GM23338 (cell line): Measurements from ENCODE around the gene LARP1B. TPM values are rescaled to one million over a fixed set of nuclear protein-coding genes. Genes with fewer than 3 reads are reported as not detected.

Experiments
- ATAC-seq: fragments of 200-7000 bp; cut with Tn5 transposase; 3 replicates; pipeline ENCODE4 v1.9.1; 2020
- DNase-seq: peaks from one replicate; pipeline ENCODE4 v3.0.0-alpha.2; 2015; ENCODE audit warnings: low spot score
- H2AFZ ChIP-seq: fragments of 200-600 bp; sonication (generic); 2 replicates; pipeline ENCODE4 v1.8.0; 2016; ENCODE audit warnings: antibody characterized with exemption, mild to moderate bottlenecking, moderate library complexity
- H3F3A ChIP-seq: fragments of 200-600 bp; sonication (generic); replicated peaks from 2 replicates; pipeline ENCODE4 v1.8.0; 2017; ENCODE audit warnings: antibody characterized with exemption, mixed run types, low read depth
- H3K27ac ChIP-seq: fragments of 200-600 bp; sonication (generic); 2 replicates; pipeline ENCODE4 v1.6.1; 2016; ENCODE audit warnings: low read depth
- H3K27me3 ChIP-seq: fragments of 200-600 bp; sonication (generic); 2 replicates; pipeline ENCODE4 v1.8.0; 2016; ENCODE audit warnings: mild to moderate bottlenecking, mixed run types, moderate library complexity; ENCODE audit not compliant: insufficient read depth
- H3K36me3 ChIP-seq: fragments of 200-600 bp; sonication (generic); 2 replicates; pipeline ENCODE4 v1.8.0; 2016; ENCODE audit warnings: mild to moderate bottlenecking; ENCODE audit not compliant: insufficient read depth
- H3K4me1 ChIP-seq: fragments of 200-600 bp; sonication (generic); 2 replicates; pipeline ENCODE4 v1.8.0; 2016; ENCODE audit warnings: mild to moderate bottlenecking, moderate library complexity; ENCODE audit not compliant: insufficient read depth
- H3K4me2 ChIP-seq: fragments of 200-600 bp; sonication (generic); 2 replicates; pipeline ENCODE4 v1.7.1; 2017; ENCODE audit warnings: mixed run types
- H3K4me3 ChIP-seq: fragments of 200-600 bp; sonication (generic); 2 replicates; pipeline ENCODE4 v1.6.1; 2016; ENCODE audit warnings: mixed run types
- H3K79me2 ChIP-seq: fragments of 200-600 bp; sonication (generic); replicated peaks from 2 replicates; pipeline ENCODE4 v1.8.0; 2017; ENCODE audit warnings: mild to moderate bottlenecking; ENCODE audit not compliant: insufficient read depth
- H3K9me2 ChIP-seq: fragments of 200-600 bp; sonication (generic); 2 replicates; pipeline ENCODE4 v1.8.0; 2017; ENCODE audit not compliant: insufficient read depth
- H4K20me1 ChIP-seq: fragments of 200-600 bp; sonication (generic); replicated peaks from 2 replicates; pipeline ENCODE4 v1.8.0; 2017; ENCODE audit warnings: mild to moderate bottlenecking; ENCODE audit not compliant: insufficient read depth
- H3K27ac Mint-ChIP-seq: 2 replicates; pipeline ENCODE4 v1.8.0; 2020; ENCODE audit warnings: inconsistent platforms, mild to moderate bottlenecking, moderate library complexity, mixed read lengths
- H3K27me3 Mint-ChIP-seq: 3 replicates; pipeline ENCODE4 v1.8.0; 2022; ENCODE audit warnings: low read depth, mild to moderate bottlenecking, moderate library complexity, mixed read lengths, inconsistent platforms; ENCODE audit not compliant: insufficient read depth, poor library complexity
- H3K36me3 Mint-ChIP-seq: 3 replicates; pipeline ENCODE4 v1.8.0; 2021; ENCODE audit warnings: low read depth, mild to moderate bottlenecking, inconsistent platforms, moderate library complexity, mixed read lengths
- H3K4me1 Mint-ChIP-seq: 3 replicates; pipeline ENCODE4 v1.8.0; 2020; ENCODE audit warnings: mild to moderate bottlenecking, inconsistent platforms, mixed read lengths
- H3K4me3 Mint-ChIP-seq: 3 replicates; pipeline ENCODE4 v1.8.0; 2021; ENCODE audit warnings: moderate library complexity, mild to moderate bottlenecking, inconsistent platforms, mixed read lengths
- H3K9me3 Mint-ChIP-seq: 3 replicates; pipeline ENCODE4 v1.8.0; 2020; ENCODE audit warnings: moderate library complexity, mild to moderate bottlenecking, inconsistent platforms, mixed read lengths
- EZH2 ChIP-seq: fragments of 200-600 bp; sonication (generic); IDR thresholded peaks from one replicate; pipeline ENCODE4 v1.8.0; 2017; ENCODE audit warnings: antibody characterized with exemption, mild to moderate bottlenecking, low read depth; ENCODE audit not compliant: unreplicated experiment
- ZNF114 ChIP-seq: fragments of 250-450 bp; sonication (Bioruptor Pico); IDR thresholded peaks from 2 replicates; pipeline ENCODE4 v1.5.0; 2020; ENCODE audit warnings: mild to moderate bottlenecking, moderate library complexity
- polyA plus RNA-seq: library from polyadenylated mRNA; unstranded; fragments of >200 nt; fragmentation: Nextera tagmentation; extraction: Ambion mirVana; gene quantifications from 2 replicates; pipeline ENCODE4 v1.2.1, GENCODE V29; 2016
- total RNA-seq: library from RNA; depleted of rRNA; stranded (reverse); fragments of >200 nt; shearing (Covaris generic); gene quantifications from 2 replicates; pipeline ENCODE4 v1.2.3, GENCODE V29; 2014
- TF ChIP-seq, protein P1 (sequence below): IDR thresholded peaks from one replicate; pipeline ENCODE4 v1.6.1; 2018; ENCODE audit warnings: antibody characterized with exemption; ENCODE audit not compliant: unreplicated experiment
- TF ChIP-seq, protein P2 (sequence below): IDR thresholded peaks from 2 replicates; pipeline ENCODE4 v1.6.1; 2016; ENCODE audit warnings: antibody characterized with exemption
- TF ChIP-seq, protein P3 (sequence below): fragments of 250-450 bp; sonication (Bioruptor Pico); IDR thresholded peaks from 2 replicates; pipeline ENCODE4 v1.5.0; 2020; ENCODE audit warnings: mild to moderate bottlenecking, moderate library complexity

The LARP1B gene
- total and polyA plus RNA-seq, 2 experiments from 2014 or later: 42.5 to 45.4 TPM

DNA sequence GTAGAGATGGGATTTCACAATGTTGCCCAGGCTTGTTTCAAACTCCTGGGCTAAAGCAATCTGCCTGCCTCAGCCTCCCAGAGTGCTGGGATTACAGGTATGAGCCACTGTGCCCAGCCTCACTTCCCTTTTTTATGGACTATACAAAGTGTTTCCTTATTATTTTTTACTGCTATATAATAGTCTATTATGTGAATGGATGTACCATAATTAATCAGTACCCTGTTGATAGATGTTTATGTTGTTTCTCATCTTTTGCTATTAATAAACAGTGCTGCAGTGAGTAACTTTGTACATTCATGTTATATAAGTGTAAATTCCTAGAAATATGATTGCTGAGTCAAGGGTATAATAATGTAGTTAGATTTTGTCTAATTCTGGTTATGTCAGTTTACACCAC is 35.8 kb upstream of the LARP1B start:
- Histone ChIP-seq H3K79me2 (no peaks in the 10 kb centered on the region), H2AFZ (no peak overlapping the region), H3K4me2 (no peak overlapping the region), H4K20me1 (no peaks in the 10 kb centered on the region), H3K4me1 (no peaks in the 10 kb centered on the region), H3K9me2 (no peaks in the 10 kb centered on the region), H3K4me3 (no peak overlapping the region), H3K27ac (no peak overlapping the region), H3K27me3 (no peaks in the 10 kb centered on the region), H3F3A (no peaks in the 10 kb centered on the region), H3K36me3 (peaks cover 15% of the 10 kb centered on the region; the same call in 1 of the 2 replicates)
- Mint-ChIP-seq H3K9me3 (peaks cover 4% of the 10 kb centered on the region; the same call in 1 of the 3 replicates), H3K27ac (no peak overlapping the region), H3K27me3 (peaks cover 5% of the 10 kb centered on the region), H3K4me1 (no peaks in the 10 kb centered on the region), H3K4me3 (no peak overlapping the region), H3K36me3 (peaks cover 36% of the 10 kb centered on the region)
- DNase-seq: no peak
- TF ChIP-seq EZH2 (no peak), ZNF114 (CRISPR knock-in tag) (no peak)
- TF ChIP-seq, protein P1, sequence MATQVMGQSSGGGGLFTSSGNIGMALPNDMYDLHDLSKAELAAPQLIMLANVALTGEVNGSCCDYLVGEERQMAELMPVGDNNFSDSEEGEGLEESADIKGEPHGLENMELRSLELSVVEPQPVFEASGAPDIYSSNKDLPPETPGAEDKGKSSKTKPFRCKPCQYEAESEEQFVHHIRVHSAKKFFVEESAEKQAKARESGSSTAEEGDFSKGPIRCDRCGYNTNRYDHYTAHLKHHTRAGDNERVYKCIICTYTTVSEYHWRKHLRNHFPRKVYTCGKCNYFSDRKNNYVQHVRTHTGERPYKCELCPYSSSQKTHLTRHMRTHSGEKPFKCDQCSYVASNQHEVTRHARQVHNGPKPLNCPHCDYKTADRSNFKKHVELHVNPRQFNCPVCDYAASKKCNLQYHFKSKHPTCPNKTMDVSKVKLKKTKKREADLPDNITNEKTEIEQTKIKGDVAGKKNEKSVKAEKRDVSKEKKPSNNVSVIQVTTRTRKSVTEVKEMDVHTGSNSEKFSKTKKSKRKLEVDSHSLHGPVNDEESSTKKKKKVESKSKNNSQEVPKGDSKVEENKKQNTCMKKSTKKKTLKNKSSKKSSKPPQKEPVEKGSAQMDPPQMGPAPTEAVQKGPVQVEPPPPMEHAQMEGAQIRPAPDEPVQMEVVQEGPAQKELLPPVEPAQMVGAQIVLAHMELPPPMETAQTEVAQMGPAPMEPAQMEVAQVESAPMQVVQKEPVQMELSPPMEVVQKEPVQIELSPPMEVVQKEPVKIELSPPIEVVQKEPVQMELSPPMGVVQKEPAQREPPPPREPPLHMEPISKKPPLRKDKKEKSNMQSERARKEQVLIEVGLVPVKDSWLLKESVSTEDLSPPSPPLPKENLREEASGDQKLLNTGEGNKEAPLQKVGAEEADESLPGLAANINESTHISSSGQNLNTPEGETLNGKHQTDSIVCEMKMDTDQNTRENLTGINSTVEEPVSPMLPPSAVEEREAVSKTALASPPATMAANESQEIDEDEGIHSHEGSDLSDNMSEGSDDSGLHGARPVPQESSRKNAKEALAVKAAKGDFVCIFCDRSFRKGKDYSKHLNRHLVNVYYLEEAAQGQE: no peak
- TF ChIP-seq, protein P2, sequence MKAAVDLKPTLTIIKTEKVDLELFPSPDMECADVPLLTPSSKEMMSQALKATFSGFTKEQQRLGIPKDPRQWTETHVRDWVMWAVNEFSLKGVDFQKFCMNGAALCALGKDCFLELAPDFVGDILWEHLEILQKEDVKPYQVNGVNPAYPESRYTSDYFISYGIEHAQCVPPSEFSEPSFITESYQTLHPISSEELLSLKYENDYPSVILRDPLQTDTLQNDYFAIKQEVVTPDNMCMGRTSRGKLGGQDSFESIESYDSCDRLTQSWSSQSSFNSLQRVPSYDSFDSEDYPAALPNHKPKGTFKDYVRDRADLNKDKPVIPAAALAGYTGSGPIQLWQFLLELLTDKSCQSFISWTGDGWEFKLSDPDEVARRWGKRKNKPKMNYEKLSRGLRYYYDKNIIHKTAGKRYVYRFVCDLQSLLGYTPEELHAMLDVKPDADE: no peak
- TF ChIP-seq, protein P3, sequence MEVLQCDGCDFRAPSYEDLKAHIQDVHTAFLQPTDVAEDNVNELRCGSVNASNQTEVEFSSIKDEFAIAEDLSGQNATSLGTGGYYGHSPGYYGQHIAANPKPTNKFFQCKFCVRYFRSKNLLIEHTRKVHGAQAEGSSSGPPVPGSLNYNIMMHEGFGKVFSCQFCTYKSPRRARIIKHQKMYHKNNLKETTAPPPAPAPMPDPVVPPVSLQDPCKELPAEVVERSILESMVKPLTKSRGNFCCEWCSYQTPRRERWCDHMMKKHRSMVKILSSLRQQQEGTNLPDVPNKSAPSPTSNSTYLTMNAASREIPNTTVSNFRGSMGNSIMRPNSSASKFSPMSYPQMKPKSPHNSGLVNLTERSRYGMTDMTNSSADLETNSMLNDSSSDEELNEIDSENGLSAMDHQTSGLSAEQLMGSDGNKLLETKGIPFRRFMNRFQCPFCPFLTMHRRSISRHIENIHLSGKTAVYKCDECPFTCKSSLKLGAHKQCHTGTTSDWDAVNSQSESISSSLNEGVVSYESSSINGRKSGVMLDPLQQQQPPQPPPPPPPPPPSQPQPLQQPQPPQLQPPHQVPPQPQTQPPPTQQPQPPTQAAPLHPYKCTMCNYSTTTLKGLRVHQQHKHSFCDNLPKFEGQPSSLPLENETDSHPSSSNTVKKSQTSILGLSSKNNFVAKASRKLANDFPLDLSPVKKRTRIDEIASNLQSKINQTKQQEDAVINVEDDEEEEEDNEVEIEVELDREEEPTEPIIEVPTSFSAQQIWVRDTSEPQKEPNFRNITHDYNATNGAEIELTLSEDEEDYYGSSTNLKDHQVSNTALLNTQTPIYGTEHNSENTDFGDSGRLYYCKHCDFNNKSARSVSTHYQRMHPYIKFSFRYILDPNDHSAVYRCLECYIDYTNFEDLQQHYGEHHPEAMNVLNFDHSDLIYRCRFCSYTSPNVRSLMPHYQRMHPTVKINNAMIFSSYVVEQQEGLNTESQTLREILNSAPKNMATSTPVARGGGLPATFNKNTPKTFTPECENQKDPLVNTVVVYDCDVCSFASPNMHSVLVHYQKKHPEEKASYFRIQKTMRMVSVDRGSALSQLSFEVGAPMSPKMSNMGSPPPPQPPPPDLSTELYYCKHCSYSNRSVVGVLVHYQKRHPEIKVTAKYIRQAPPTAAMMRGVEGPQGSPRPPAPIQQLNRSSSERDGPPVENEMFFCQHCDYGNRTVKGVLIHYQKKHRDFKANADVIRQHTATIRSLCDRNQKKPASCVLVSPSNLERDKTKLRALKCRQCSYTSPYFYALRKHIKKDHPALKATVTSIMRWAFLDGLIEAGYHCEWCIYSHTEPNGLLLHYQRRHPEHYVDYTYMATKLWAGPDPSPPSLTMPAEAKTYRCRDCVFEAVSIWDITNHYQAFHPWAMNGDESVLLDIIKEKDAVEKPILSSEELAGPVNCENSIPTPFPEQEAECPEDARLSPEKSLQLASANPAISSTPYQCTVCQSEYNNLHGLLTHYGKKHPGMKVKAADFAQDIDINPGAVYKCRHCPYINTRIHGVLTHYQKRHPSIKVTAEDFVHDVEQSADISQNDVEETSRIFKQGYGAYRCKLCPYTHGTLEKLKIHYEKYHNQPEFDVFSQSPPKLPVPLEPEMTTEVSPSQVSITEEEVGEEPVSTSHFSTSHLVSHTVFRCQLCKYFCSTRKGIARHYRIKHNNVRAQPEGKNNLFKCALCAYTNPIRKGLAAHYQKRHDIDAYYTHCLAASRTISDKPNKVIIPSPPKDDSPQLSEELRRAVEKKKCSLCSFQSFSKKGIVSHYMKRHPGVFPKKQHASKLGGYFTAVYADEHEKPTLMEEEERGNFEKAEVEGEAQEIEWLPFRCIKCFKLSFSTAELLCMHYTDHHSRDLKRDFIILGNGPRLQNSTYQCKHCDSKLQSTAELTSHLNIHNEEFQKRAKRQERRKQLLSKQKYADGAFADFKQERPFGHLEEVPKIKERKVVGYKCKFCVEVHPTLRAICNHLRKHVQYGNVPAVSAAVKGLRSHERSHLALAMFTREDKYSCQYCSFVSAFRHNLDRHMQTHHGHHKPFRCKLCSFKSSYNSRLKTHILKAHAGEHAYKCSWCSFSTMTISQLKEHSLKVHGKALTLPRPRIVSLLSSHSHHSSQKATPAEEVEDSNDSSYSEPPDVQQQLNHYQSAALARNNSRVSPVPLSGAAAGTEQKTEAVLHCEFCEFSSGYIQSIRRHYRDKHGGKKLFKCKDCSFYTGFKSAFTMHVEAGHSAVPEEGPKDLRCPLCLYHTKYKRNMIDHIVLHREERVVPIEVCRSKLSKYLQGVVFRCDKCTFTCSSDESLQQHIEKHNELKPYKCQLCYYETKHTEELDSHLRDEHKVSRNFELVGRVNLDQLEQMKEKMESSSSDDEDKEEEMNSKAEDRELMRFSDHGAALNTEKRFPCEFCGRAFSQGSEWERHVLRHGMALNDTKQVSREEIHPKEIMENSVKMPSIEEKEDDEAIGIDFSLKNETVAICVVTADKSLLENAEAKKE (CRISPR knock-in tag): no peak
- no peak for ATAC-seq
